NB4 (cell line): ENCODE results near the gene BCAR3.

Experiments used
- DNase-seq: peaks from one replicate; pipeline ENCODE4 v3.0.0; 2010; ENCODE audit warnings: low read depth
- H3K4me3 ChIP-seq: one replicate; pipeline ENCODE4 v1.5.1; 2011; ENCODE audit warnings: mild to moderate bottlenecking, low read depth, low read length, moderate library complexity
- MYC ChIP-seq: IDR thresholded peaks from 2 replicates; pipeline ENCODE4 v1.6.1; 2011; ENCODE audit warnings: low read depth, low read length
- POLR2A ChIP-seq: IDR thresholded peaks from 2 replicates; pipeline ENCODE4 v1.6.1; 2011; ENCODE audit warnings: mild to moderate bottlenecking; ENCODE audit not compliant: insufficient read length; ENCODE audit errors: extremely low read depth
- TF ChIP-seq, protein P1 (sequence below): IDR thresholded peaks from one replicate; pipeline ENCODE4 v1.5.1; 2012; ENCODE audit warnings: low read depth, low read length
- TF ChIP-seq, protein P2 (sequence below): IDR thresholded peaks from 2 replicates; pipeline ENCODE4 v1.6.1; 2011; ENCODE audit warnings: low read depth, low read length

Gene BCAR3

DNA sequence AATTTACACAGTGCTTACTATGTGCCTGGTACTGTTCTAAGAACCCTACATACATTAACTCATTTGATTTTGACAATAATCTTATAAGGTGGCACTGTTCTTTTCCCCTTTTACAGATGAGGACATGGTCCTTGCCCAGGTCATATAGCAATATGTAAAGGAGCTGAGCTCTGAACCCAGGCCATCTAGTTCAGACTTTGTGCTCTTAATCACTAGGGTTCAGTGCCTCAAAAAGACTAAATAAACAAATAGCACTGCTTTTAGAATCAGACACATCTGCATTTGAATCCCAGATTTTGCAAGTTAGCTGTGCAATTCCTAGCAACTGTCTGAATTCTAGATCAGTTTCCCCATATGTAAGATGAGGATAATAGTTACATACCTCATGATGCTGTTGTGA lies 8.7 kb upstream of the BCAR3 start:
- no peak overlapping the region for H3K4me3 ChIP-seq
- DNase-seq = no peak
- TF ChIP-seq MYC (no peak), POLR2A (no peak)
- TF ChIP-seq, protein P1, sequence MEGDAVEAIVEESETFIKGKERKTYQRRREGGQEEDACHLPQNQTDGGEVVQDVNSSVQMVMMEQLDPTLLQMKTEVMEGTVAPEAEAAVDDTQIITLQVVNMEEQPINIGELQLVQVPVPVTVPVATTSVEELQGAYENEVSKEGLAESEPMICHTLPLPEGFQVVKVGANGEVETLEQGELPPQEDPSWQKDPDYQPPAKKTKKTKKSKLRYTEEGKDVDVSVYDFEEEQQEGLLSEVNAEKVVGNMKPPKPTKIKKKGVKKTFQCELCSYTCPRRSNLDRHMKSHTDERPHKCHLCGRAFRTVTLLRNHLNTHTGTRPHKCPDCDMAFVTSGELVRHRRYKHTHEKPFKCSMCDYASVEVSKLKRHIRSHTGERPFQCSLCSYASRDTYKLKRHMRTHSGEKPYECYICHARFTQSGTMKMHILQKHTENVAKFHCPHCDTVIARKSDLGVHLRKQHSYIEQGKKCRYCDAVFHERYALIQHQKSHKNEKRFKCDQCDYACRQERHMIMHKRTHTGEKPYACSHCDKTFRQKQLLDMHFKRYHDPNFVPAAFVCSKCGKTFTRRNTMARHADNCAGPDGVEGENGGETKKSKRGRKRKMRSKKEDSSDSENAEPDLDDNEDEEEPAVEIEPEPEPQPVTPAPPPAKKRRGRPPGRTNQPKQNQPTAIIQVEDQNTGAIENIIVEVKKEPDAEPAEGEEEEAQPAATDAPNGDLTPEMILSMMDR = no peak
- TF ChIP-seq, protein P2, sequence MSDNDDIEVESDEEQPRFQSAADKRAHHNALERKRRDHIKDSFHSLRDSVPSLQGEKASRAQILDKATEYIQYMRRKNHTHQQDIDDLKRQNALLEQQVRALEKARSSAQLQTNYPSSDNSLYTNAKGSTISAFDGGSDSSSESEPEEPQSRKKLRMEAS = no peak

DNA sequence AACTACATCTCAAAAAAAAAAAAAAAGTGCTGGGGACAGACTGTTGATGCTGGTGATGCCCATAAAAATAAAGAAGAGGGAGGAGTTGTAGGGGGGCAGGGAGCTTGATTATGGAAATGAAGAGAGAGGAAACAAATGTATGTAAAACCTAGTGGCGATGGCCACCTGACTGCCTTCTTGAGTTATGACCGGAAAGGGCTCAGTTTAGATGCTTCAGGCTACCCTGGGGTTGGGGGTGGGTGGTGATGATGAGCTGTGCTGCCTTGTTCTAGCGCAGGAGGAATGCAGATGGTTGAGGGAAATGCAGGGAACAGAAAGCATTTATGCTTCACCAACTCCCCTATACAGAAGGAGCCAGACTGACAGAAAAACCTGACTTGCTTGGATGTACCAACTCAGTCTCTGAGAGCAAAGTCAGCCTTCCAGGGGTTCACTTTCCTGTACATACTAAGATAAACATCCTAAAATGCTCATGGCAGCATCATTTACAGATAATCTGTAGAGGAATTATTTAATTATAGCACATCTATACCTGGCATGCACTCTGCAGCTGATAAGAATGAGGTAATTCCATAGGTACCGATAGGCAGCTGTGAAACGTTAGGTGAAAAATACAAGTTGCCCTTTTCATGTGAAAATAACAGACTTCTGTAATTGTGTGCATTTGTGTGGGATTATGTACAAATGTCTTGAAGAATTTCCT lies 8.0 kb upstream of the BCAR3 start:
- no peak for DNase-seq
- TF ChIP-seq POLR2A (no peak), MYC (no peak)
- TF ChIP-seq, protein P2 = no peak
- TF ChIP-seq, protein P1 = no peak
- no peak overlapping the region for H3K4me3 ChIP-seq

DNA sequence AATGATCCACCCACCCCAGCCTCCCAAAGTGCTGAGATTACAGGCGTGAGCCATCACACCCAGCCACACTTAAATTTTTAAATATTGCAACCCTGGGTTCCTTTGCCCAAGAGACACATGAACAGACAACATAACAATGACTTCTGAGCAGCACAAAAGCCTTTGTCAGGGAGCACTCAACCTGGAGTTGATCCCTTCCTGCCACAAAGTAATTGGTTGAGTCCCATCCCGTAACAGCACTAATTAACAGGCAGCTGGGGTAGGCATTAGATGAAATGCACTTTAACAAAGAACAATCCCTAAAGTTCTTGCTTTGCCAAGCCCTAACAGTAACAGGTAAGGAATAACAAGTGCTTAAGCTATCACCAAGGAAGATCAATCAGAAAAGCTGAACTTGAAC lies 5.9 kb upstream of the BCAR3 start:
- no peak overlapping the region for H3K4me3 ChIP-seq
- DNase-seq = no peak
- TF ChIP-seq MYC (no peak), POLR2A (no peak)
- TF ChIP-seq, protein P1 = no peak
- TF ChIP-seq, protein P2 = no peak

DNA sequence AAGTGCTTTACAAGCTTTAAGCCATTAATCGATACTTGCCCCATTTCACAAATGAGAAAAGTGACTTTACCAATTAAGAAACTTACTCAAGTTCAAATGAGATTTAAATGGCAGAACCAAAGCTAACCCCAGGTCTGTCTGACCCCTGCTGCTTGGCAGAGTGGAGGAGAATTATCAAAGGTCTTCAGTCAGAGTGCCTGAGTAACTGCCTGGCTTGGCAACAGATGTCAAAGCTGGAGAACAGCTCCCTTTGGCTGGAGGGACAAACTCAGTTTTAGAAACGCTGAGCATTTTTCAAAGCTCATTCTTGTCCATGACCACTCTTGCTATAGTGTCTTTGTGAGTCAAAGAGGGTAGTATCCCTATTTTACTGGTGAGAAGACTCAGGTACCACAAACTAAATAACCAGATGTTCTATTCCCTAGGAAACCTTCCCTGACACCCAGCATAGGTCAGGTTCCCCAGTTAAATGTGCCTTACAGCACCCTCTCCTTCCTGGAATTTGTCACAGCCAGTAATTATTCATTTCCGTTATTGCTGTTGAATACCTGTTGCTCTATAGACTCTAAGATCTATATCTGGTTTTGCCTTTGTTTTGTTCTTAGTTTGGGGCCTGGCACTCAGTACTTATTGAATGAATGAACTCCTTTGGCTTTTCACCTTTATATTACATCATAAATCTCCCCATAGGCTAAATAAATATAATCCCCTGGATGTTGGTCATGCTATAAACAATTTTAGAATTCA lies 5.0 kb upstream of the BCAR3 start:
- TF ChIP-seq MYC (no peak), POLR2A (no peak)
- TF ChIP-seq, protein P2 = no peak
- TF ChIP-seq, protein P1 = no peak
- no peak for DNase-seq
- H3K4me3 ChIP-seq = no peak overlapping the region

DNA sequence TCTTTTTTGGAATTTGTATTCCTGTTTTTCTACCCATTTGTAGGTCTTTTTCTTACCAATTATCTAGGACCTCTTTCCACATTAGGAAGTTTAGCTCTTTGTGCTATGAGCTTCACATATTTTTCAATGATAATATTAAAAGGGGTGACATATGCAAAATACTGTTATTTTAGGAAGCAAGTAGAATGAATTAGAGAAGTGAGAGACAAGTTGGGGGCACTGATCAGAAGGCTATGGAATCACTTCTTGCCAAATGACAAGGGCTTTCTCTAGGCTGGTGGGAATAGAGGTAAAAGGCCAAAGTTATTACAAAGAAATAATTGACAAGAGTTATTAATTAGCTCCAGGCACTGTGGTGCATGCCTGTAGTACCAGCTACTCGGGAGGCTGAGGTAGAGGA lies 4.3 kb upstream of the BCAR3 start:
- DNase-seq = no peak
- TF ChIP-seq, protein P1 = no peak
- TF ChIP-seq, protein P2 = no peak
- TF ChIP-seq MYC (no peak), POLR2A (no peak)
- H3K4me3 ChIP-seq = no peak overlapping the region
